Type B pancreatic cell (in vitro differentiated cells): Measurements from ENCODE around the gene DPCD. TPM values are rescaled to one million over a fixed set of nuclear protein-coding genes. Genes with fewer than 3 reads are reported as not detected.

ENCODE experiments used
- DNase-seq: peaks from one replicate; pipeline ENCODE4 v3.0.0; 2021; ENCODE audit warnings: mixed read lengths; ENCODE audit not compliant: unreplicated experiment; ENCODE audit errors: extremely low spot score
- H3K27ac Mint-ChIP-seq: 2 replicates; pipeline ENCODE4 v1.8.0; 2021; ENCODE audit warnings: mild to moderate bottlenecking, mixed read lengths
- H3K27me3 Mint-ChIP-seq: 2 replicates; pipeline ENCODE4 v1.8.0; 2021; ENCODE audit warnings: mixed read lengths
- H3K36me3 Mint-ChIP-seq: 2 replicates; pipeline ENCODE4 v1.8.0; 2021; ENCODE audit warnings: mixed read lengths
- H3K4me1 Mint-ChIP-seq: one replicate; pipeline ENCODE4 v1.8.0; 2021; ENCODE audit warnings: mixed read lengths; ENCODE audit not compliant: unreplicated experiment
- H3K4me3 Mint-ChIP-seq: 2 replicates; pipeline ENCODE4 v1.8.0; 2021; ENCODE audit warnings: mild to moderate bottlenecking, mixed read lengths
- H3K9me3 Mint-ChIP-seq: 2 replicates; pipeline ENCODE4 v1.8.0; 2021; ENCODE audit warnings: mixed read lengths
- long read RNA-seq: library from polyadenylated mRNA; unstranded; transcript quantifications from one replicate; pipeline ENCODE4 v2.0.0, GENCODE V29; 2020
- total RNA-seq: library from RNA; stranded (reverse); gene quantifications from 2 replicates; pipeline ENCODE4 v1.2.1, GENCODE V29; 2021; ENCODE audit warnings: low replicate concordance
- TF ChIP-seq, protein P1 (sequence below): fragments of 200-600 bp; sonication (generic); conservative IDR thresholded peaks from 2 replicates; pipeline ENCODE4 v1.5.0; 2021; ENCODE audit warnings: antibody characterized with exemption, mild to moderate bottlenecking

DPCD gene
- 32.3 and 37.3 TPM in 2 replicates for total RNA-seq
- long read RNA-seq, transcript DPCD-202 (6 exons, 858 nt), result major isoform, 26 of 38 reads
- long read RNA-seq, partial matches to known transcripts, result 2 of 38 reads
- long read RNA-seq, other reads (novel, unspliced or antisense), result 10 of 38 reads

DNA sequence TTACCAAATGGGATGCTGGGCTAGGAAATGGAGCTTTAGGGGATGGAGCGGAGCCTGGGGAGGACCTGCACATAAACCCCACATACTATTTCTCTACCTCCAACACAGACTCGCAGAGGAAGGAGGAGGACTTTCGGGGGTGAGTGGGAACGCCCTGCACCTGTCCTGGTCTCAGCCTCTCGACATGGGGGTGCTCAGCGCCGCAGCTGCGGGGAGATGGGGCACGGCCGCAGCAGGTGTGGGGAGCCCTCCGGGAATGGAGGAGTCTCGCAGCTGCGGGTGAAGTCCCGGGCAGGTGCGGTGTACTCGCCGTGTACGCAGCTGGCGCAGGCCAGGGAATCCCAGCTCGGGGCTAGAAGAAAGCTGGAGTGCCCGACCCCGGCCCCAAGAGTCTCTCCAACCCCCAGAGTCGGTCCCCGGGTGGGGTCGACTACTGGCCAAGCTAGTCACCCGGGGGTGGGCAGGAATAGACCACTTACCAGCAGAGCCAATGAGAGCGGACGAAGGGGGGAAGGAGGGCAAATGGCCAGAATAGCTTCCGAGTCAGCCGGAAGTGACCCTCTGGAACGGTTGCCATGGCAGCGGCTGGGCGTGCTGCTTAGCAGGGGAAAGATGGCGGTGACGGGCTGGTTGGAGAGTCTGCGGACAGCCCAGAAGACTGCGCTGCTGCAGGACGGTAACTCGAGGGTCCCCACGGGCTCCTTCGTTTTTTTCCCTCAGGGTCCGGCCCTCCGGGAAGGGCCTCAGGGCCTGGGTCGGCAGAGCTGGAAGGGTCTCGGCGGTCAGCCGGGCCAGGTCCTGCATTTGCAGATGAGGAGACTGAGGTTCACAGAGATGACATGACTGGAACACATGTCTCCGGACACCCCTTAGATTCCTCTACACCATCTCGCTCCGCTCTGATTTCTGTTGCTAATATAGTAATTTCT, at the start of gene DPCD, which contains the start of gene POLL:
TSS of gene DPCD (plus strand) at position 597 of the 929 bp plus-strand sequence. CDS start at position 613, 16 bp downstream.
TSS of gene POLL (minus strand) at position 533 of the 929 bp plus-strand sequence. CDS start 897 bp downstream, outside the sequence.
- H3K4me3 Mint-ChIP-seq, result peak within 1 kb of the TSS; percentile 95
- H3K27me3 Mint-ChIP-seq, result no peaks in the 10 kb centered on the region
- H3K4me1 Mint-ChIP-seq, result peaks cover 11% of the 10 kb centered on the region

DNA sequence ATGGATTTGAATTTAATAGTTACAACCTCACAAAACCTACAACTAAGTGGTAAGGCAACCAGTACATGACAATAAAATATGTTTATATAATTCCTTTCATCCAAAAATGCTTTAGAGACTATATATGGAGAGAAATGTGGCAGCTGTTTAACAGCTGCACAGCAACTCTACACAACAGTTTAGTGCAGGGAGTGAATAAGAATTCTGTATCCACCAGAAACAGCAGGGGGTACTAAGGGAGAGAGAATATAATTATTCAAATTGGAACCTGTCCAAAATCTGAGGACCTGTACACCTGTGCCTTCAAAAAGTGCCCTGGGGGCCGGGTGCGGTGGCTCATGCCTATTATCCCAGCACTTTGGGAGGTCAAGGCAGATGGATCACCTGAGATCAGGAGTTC, 49.7 kb upstream of the DPCD start:
- no peak for DNase-seq
- Mint-ChIP-seq H3K27ac (no peak overlapping the region), H3K36me3 (peaks cover 31% of the 10 kb centered on the region)

More for the DNA sequence above, at the start of gene DPCD, which contains the start of gene POLL:
- DNase-seq, result peak; percentile 92
- TF ChIP-seq, protein P1, sequence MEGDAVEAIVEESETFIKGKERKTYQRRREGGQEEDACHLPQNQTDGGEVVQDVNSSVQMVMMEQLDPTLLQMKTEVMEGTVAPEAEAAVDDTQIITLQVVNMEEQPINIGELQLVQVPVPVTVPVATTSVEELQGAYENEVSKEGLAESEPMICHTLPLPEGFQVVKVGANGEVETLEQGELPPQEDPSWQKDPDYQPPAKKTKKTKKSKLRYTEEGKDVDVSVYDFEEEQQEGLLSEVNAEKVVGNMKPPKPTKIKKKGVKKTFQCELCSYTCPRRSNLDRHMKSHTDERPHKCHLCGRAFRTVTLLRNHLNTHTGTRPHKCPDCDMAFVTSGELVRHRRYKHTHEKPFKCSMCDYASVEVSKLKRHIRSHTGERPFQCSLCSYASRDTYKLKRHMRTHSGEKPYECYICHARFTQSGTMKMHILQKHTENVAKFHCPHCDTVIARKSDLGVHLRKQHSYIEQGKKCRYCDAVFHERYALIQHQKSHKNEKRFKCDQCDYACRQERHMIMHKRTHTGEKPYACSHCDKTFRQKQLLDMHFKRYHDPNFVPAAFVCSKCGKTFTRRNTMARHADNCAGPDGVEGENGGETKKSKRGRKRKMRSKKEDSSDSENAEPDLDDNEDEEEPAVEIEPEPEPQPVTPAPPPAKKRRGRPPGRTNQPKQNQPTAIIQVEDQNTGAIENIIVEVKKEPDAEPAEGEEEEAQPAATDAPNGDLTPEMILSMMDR, result no peak
- peaks cover 7% of the 10 kb centered on the region for H3K36me3 Mint-ChIP-seq
- no peaks in the 10 kb centered on the region for H3K9me3 Mint-ChIP-seq
- peak within 1 kb of the TSS; percentile 74 for H3K27ac Mint-ChIP-seq

DNA sequence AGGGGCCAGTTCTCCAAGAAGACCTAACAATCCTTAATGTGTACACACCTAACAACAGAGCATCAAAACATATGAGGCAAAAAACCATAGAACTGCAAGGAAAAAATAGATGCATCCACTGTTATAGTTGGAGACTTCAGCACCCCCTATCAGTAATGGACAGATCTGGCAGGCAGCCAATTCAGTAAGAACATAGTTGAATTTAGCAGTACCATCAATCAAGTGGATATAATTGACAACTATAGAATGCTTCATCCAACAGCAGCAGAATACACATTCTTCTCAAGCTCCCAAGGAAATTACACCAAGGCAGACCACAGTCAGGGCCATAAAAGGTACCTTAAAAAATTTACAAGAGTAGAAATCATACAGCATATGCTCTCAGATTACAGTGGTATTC, 42.2 kb upstream of the DPCD start:
- Mint-ChIP-seq H3K36me3 (peaks cover 23% of the 10 kb centered on the region), H3K27ac (no peak overlapping the region)

More for the DNA sequence above, 49.7 kb upstream of the DPCD start:
- TF ChIP-seq, protein P1, result no peak
- Mint-ChIP-seq H3K9me3 (no peaks in the 10 kb centered on the region), H3K4me3 (no peak overlapping the region), H3K27me3 (no peaks in the 10 kb centered on the region), H3K4me1 (no peaks in the 10 kb centered on the region)

DNA sequence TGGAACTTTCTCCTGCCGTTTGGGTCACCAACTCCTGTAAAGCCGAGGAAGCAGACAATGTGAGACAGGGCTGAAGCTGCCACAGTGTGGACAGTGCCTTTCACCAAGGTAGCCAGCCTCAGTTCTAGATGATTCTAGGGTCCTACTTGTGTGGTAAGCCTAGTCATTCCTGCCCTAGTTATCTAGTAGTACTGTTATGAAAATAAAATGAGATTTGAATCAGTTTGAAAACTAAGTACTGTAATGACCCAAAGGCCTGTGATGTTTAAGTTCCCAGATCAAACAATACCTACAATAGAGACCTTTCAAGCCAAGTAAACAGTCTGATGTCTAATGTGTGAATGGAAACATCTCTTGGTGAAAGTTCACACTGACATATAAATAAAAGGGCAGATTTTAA, 37.2 kb upstream of the DPCD start:
- peaks cover 2% of the 10 kb centered on the region for H3K4me1 Mint-ChIP-seq

More for the DNA sequence above, 42.2 kb upstream of the DPCD start:
- Mint-ChIP-seq H3K27me3 (no peaks in the 10 kb centered on the region), H3K9me3 (peaks cover 5% of the 10 kb centered on the region), H3K4me3 (no peak overlapping the region), H3K4me1 (peaks cover 4% of the 10 kb centered on the region)
- TF ChIP-seq, protein P1, result no peak
- DNase-seq, result no peak

DNA sequence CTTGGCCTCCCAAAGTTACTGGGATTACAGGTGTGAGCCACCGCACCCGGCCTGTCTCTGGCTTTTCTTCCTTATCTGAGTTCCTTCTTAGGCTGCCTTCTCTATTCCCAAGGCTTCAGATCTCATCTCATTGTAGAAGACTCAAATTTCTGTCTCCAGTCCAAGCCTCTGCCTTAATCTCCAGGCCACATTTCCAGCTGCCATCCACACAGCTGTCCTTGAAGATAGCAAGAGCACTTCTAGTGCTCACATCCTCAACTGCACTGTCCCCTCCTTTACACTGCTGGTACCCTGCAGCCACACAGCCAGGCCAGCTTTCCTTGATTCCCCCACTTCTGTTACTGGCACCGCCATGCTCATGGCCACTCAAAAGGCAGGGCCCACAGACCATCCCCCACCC, 35.7 kb upstream of the DPCD start:
- no peak for DNase-seq
- peaks cover 3% of the 10 kb centered on the region for H3K4me1 Mint-ChIP-seq
- no peaks in the 10 kb centered on the region for H3K27me3 Mint-ChIP-seq
- TF ChIP-seq, protein P1, result no peak
- no peak overlapping the region for H3K4me3 Mint-ChIP-seq
- H3K36me3 Mint-ChIP-seq, result peaks cover 34% of the 10 kb centered on the region
- H3K9me3 Mint-ChIP-seq, result no peaks in the 10 kb centered on the region
- H3K27ac Mint-ChIP-seq, result no peak overlapping the region

More for the DNA sequence above, 37.2 kb upstream of the DPCD start:
- no peak for DNase-seq
- H3K36me3 Mint-ChIP-seq, result peaks cover 35% of the 10 kb centered on the region
- H3K9me3 Mint-ChIP-seq, result peaks cover 2% of the 10 kb centered on the region
- H3K27ac Mint-ChIP-seq, result no peak overlapping the region
- H3K4me3 Mint-ChIP-seq, result no peak overlapping the region
- no peaks in the 10 kb centered on the region for H3K27me3 Mint-ChIP-seq
- TF ChIP-seq, protein P1, result no peak
